DOHH2 (cell line): ENCODE measurements around the gene POLN.

Source experiments
- EZH2phosphoT487 ChIP-seq: fragments of 200-600 bp; sonication (generic); IDR thresholded peaks from 2 replicates; pipeline ENCODE4 v1.6.1; 2017; ENCODE audit warnings: borderline replicate concordance, mild to moderate bottlenecking, antibody characterized with exemption, low read length, moderate library complexity, mixed read lengths
- TF ChIP-seq, protein P1 (sequence below): fragments of 200-600 bp; sonication (generic); IDR thresholded peaks from one replicate; pipeline ENCODE4 v1.5.1; 2014; ENCODE audit warnings: antibody characterized with exemption, mild to moderate bottlenecking, low read depth, low read length; ENCODE audit not compliant: poor library complexity, severe bottlenecking

DNA sequence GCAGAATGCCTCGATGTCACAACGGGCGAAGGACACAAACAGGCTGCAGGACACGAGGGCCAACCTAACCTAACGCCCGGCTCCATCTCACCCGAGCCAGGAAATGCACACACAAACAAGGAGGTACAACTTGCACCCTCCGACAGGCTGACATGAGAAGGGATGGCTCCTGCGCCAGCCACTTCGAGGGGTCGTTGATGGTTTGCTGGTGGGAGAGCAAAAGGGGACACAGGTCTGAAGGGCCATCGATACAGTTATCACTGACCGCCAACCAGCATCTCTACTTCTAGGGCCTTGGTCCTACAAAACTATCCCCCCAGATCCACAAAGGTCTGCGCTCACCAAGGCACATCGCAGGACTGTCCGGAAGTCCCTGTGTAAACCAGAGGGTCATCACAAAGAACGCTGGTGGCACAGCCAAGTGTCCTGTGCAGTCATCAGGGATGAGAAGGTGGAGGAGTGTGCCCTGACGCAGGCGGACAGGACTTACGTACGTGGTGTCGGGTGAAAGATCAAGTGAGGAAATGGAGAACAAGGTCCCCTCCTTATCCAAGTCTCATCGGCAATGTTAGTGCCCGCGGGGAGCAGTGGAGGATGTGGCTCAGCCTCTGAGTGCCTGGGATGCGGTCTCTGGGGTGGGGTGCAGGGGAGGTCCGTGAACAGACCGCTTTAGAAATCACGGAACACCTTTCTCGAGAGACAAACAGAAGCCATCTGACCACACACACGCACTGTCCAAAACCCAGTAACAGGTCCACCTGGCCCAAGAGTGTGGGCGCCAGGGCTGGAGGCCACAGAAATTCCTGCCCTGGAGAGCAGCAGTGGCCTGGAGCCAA lies 13.0 kb upstream of the POLN start:
- TF ChIP-seq, protein P1, sequence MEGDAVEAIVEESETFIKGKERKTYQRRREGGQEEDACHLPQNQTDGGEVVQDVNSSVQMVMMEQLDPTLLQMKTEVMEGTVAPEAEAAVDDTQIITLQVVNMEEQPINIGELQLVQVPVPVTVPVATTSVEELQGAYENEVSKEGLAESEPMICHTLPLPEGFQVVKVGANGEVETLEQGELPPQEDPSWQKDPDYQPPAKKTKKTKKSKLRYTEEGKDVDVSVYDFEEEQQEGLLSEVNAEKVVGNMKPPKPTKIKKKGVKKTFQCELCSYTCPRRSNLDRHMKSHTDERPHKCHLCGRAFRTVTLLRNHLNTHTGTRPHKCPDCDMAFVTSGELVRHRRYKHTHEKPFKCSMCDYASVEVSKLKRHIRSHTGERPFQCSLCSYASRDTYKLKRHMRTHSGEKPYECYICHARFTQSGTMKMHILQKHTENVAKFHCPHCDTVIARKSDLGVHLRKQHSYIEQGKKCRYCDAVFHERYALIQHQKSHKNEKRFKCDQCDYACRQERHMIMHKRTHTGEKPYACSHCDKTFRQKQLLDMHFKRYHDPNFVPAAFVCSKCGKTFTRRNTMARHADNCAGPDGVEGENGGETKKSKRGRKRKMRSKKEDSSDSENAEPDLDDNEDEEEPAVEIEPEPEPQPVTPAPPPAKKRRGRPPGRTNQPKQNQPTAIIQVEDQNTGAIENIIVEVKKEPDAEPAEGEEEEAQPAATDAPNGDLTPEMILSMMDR: no peak
- no peak for TF ChIP-seq EZH2phosphoT487
